Erythroblast (primary cell): Measurements from ENCODE around the gene GALNT18.

Source experiments
- DNase-seq, 2 experiments: peaks; one replicate each; lab custom pipeline; 2025; lab: John Stamatoyannopoulos, UW
- GATA1 ChIP-seq: IDR thresholded peaks from 2 replicates; pipeline ENCODE4 v1.6.1; 2011; ENCODE audit warnings: low read depth, mild to moderate bottlenecking, control low read depth, low read length, moderate library complexity
- POLR2A ChIP-seq: IDR thresholded peaks from 2 replicates; pipeline ENCODE4 v1.6.1; 2011; ENCODE audit warnings: mild to moderate bottlenecking, low read length

Gene GALNT18

GRCh38 chr11:11577932-11578911 is 43.6 kb downstream of the GALNT18 start:
- no peak for DNase-seq
- TF ChIP-seq POLR2A, result no peak
- TF ChIP-seq GATA1, result no peak

GRCh38 chr11:11577251-11577855 is 44.5 kb downstream of the GALNT18 start:
- no peak for DNase-seq
- TF ChIP-seq POLR2A (no peak), GATA1 (no peak)

DNA sequence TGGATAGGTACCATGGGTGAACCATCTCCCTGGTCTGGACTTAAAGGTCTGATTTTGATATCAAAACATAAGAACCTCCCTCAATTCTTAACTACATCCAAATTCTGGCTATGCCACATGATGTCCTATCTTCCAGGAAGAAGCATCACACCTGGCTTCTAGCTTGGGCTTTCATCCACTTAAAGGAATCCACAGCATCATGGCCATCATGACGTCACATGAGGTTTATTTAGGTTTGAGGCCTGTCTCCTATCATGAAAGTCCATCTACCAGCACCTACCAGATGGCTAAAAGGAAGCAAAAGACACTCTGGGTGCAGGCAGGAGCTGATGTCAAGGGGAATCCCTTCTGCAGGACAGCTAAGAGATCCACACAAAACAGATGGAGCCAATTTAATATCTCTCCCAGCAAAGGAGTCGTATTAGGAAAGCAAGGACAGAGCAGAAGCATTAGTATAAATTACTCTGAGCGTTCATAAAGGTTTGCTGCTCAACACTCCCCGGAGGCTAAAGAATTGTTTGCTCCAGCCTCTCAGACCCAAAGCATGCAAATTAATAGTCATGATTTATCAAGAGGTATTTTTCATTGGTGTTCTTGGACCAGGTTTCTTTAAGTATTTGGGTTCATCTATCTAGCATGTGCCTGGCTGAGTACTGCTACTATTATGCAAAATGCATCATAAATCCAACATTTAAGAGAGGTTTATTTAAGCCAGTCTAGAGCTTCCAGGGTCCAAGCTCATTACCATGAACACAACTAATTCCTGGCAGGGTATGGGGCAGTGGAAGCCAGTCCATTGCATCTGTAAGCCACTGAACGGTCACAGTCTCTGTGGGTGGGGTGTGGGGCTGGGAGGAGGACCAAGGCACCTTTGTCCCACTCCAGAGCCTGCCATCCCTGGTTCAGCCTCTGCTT is 47.2 kb downstream of the GALNT18 start:
- no peak for DNase-seq
- no peak for TF ChIP-seq POLR2A
- no peak for TF ChIP-seq GATA1

DNA sequence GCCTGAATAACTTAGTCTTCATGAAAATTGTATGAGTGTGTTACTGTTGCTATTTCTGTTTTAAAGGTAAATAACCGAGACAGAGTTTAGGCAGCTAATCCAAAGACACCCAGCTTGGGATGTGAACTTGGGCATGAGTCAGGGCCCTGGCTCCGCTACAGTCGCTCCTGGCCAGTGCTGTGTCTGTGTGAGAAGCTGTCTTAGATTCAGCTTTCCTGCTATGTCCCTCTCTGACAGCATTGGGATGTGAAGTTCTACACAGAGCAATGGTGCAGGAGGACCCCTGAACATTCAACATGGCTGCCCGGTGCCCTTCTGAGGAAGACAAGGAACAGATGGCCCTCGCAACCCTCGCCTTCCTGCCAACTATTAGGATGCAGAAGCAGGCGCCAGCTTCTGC is 49.4 kb downstream of the GALNT18 start:
- no peak for DNase-seq
- TF ChIP-seq POLR2A (no peak), GATA1 (no peak)

DNA sequence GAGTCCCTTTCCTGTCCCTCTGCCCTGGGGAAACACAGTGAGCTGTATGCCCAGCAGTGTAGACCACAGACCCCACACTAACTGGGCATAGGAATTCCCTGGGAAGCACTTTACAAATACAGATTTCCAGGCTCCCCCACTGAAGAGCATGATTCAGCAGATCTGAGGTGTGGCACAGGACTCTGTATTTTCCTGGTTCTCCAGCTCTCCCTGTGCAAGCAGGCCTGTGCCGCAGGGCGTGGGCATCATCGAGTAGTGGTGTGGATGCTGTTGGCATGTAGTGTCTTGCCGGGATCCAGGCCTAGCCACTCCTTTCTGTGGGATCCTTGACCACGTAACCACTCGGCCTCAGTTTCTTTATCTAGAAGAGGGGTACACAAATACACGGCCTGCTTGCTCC is 49.9 kb downstream of the GALNT18 start:
- DNase-seq, result no peak
- no peak for TF ChIP-seq GATA1
- no peak for TF ChIP-seq POLR2A

GRCh38 chr11:11570823-11571222 is 51.0 kb downstream of the GALNT18 start:
- TF ChIP-seq GATA1 (no peak), POLR2A (no peak)
- no peak for DNase-seq

DNA sequence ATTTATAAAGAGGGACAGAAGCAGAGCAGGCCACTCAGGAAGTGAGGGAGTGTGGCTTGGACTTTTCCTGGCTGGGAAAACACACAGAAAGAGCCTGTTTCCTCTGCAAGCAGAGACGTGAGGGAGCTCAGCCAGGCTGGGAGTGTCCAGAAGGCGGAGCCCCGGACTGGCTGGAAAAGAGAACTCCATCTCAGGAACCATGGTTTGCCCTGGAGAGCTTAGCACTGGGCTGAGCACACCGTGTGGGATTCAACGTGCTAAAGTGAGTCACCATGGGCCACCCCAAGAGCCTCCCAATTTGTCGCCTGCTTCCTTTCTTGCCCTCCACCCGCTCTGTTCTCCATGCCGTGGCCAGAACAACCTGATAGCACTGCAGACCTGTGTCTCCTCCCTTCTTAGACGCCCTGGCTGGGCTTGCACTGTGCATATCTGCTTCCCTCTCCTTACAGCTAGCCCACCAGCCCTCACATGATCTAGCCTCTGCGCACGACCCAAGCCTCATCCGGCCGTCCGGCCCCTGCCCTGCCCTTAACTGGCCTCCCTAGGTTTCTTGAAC is 51.8 kb downstream of the GALNT18 start:
- DNase-seq, result peak in 1 of 2 experiments; percentile 2
- no peak for TF ChIP-seq POLR2A
- no peak for TF ChIP-seq GATA1

DNA sequence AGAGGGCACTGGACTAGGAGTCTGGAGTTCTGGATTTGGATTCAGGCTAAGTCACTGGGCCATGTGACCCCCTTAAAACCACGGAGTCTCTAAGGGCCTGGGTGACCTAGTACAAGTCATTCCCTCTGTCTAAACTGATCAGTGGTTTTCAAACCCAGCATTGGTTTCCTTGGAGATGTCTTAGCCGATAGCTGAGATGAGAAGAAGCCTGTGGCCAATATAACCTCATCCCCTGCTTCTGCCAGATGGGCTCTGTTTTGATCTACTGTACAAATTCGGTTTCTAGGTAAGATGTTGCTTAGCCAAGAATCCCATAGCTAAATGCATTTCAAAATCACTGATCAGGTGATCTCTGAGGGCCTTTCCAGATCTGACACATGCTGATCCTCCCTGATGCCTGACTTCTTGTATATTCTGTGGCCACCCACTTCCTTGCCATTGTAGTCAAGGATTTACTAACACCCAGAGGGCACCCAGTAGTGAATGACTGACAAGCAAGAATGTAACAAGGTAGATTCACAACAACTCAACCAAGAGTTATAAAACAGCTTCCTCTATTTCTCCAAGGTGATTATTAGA is 53.1 kb downstream of the GALNT18 start:
- TF ChIP-seq GATA1, result no peak
- TF ChIP-seq POLR2A, result no peak
- DNase-seq, result no peak

DNA sequence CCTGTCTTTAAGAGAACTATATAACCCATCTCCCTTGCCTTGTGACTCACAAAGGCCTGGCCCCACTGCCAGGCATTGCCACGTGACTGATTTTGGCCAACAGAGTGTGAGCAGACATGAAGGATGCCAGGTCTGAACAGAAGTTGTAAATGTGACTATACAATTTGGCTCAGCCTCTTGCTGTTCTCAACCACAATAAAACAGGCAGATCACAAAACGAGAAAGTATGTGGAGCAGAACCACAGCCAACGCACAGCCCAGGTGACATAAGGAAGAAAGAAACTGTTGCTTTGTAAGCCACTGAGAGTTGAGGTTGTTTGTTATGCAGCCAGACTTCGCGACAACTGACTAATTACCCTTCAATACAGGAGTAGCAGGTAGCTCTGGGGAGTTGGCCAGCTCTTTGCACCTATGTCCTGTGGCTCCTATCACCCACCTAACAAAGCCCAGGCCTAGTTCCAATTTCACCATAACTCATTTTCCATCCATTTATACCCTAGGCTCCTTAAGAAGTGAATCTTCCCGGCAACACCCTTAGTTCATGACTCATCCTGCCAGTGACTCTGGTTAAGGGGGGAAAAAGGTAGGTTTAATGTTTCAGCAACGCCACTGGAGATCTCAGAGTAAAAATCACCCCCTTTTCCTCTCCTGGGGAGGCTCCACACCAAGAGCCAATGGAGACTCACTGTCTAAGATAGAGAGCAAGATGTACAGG is 53.7 kb downstream of the GALNT18 start:
- no peak for DNase-seq
- no peak for TF ChIP-seq GATA1
- no peak for TF ChIP-seq POLR2A

GRCh38 chr11:11565636-11566035 is 56.2 kb downstream of the GALNT18 start:
- no peak for TF ChIP-seq GATA1
- no peak for TF ChIP-seq POLR2A
- DNase-seq, result no peak

DNA sequence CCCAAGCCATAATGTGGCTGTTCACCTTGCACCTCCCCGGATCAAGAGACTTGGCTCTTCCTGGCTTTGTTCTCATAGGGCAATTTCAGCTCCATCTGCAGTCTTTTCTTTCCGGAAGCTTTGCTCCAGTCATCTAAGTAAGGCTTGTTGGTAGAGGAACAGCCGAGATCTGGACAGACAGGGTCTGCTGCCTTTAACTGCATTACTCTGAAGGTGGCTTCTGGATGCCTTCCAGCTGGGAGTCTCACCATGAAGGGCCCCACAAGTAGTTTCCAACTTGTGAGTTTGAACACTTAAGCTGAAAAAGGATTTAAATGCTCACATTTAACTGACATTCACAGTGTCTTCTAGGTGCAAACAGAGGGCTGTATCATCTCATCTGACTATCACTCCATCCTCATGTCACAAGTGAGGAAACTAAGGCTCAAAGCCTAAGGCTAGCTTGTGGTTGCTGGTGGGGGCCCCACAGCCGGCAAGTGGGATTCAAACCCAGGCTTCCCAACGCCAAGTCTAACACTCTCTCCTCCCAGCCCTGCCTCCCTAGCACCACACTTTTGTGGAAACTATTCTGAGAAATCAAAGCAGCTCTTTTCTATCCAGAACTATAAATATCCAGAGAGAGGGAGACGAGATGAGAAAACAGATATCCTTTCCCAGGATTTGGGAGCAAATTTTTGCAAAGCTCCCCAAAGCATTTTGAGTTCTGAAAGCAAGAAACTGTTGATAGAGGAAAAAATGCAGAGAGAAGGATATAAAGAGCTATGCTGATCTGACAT is 58.4 kb downstream of the GALNT18 start:
- TF ChIP-seq GATA1 (no peak), POLR2A (no peak)
- DNase-seq, result no peak
